HEK293 (cell line): ENCODE results near the gene SAPCD1.

ENCODE experiments used
- CTCF ChIP-seq: fragments of 450-650 bp; formaldehyde crosslinking; IDR thresholded peaks from 2 replicates; pipeline ENCODE4 v1.5.1; 2016; ENCODE audit warnings: missing biosample characterization, missing genetic modification characterization
- KLF17 ChIP-seq: fragments of 450-650 bp; formaldehyde crosslinking; IDR thresholded peaks from 2 replicates; pipeline ENCODE4 v1.5.1; 2016; ENCODE audit warnings: missing biosample characterization, missing genetic modification characterization
- PRDM2 ChIP-seq: fragments of 450-650 bp; formaldehyde crosslinking; IDR thresholded peaks from 2 replicates; pipeline ENCODE4 v1.5.1; 2016; ENCODE audit warnings: missing biosample characterization, missing genetic modification characterization, borderline replicate concordance
- REST ChIP-seq: fragments of 450-650 bp; formaldehyde crosslinking; IDR thresholded peaks from 2 replicates; pipeline ENCODE4 v1.5.1; 2016; ENCODE audit warnings: missing biosample characterization, missing genetic modification characterization
- ZNF24 ChIP-seq: fragments of 450-650 bp; formaldehyde crosslinking; IDR thresholded peaks from 2 replicates; pipeline ENCODE4 v1.5.1; 2016; ENCODE audit warnings: missing biosample characterization, missing genetic modification characterization
- ZNF37A ChIP-seq: fragments of 450-650 bp; IDR thresholded peaks from 2 replicates; pipeline ENCODE4 v1.5.1; 2018; ENCODE audit warnings: missing biosample characterization, missing genetic modification characterization
- ZNF426 ChIP-seq: fragments of 450-650 bp; formaldehyde crosslinking; IDR thresholded peaks from 2 replicates; pipeline ENCODE4 v1.5.1; 2017; ENCODE audit warnings: missing biosample characterization, missing genetic modification characterization, mild to moderate bottlenecking, inconsistent platforms, moderate library complexity

GRCh38 chr6:31723980-31724691, 38.3 kb upstream of the SAPCD1 start:
- TF ChIP-seq PRDM2 (no peak), REST (tag by site-specific recombination) (no peak), ZNF426 (tag by site-specific recombination) (no peak), KLF17 (tag by site-specific recombination) (no peak), ZNF37A (tag by site-specific recombination) (no peak), CTCF (no peak), ZNF24 (tag by site-specific recombination) (no peak)
